Mesothelial cell of epicardium (in vitro differentiated cells): ENCODE data around the gene PAX7. TPM values are rescaled to one million over a fixed set of nuclear protein-coding genes. Genes with fewer than 3 reads are reported as not detected.

Source experiments
- DNase-seq, 2 experiments: peaks; one replicate each; pipeline ENCODE4 v3.0.0; 2021; ENCODE audit warnings: low spot score in 2 of 2; ENCODE audit not compliant: unreplicated experiment in 2 of 2
- H3K27ac Mint-ChIP-seq: 2 replicates; pipeline ENCODE4 v1.8.0; 2021; ENCODE audit warnings: mixed read lengths
- H3K27me3 Mint-ChIP-seq: 2 replicates; pipeline ENCODE4 v1.8.0; 2021; ENCODE audit warnings: low read depth, mixed read lengths
- H3K36me3 Mint-ChIP-seq: 2 replicates; pipeline ENCODE4 v1.8.0; 2021; ENCODE audit warnings: mixed read lengths
- H3K4me1 Mint-ChIP-seq: 2 replicates; pipeline ENCODE4 v1.8.0; 2021; ENCODE audit warnings: mixed read lengths
- H3K4me3 Mint-ChIP-seq: 2 replicates; pipeline ENCODE4 v1.8.0; 2021; ENCODE audit warnings: mild to moderate bottlenecking, moderate library complexity, mixed read lengths
- H3K9me3 Mint-ChIP-seq: 2 replicates; pipeline ENCODE4 v1.8.0; 2021; ENCODE audit warnings: mixed read lengths
- total RNA-seq: library from RNA; stranded (reverse); gene quantifications from 3 replicates; pipeline ENCODE4 v1.2.1, GENCODE V29; 2021
- TF ChIP-seq, protein P1 (sequence below): fragments of 200-600 bp; sonication (generic); IDR thresholded peaks from one replicate; pipeline ENCODE4 v1.5.0; 2021; ENCODE audit warnings: antibody characterized with exemption; ENCODE audit not compliant: unreplicated experiment

PAX7 gene
- total RNA-seq, 1 donor from 2014 or later: not detected

DNA sequence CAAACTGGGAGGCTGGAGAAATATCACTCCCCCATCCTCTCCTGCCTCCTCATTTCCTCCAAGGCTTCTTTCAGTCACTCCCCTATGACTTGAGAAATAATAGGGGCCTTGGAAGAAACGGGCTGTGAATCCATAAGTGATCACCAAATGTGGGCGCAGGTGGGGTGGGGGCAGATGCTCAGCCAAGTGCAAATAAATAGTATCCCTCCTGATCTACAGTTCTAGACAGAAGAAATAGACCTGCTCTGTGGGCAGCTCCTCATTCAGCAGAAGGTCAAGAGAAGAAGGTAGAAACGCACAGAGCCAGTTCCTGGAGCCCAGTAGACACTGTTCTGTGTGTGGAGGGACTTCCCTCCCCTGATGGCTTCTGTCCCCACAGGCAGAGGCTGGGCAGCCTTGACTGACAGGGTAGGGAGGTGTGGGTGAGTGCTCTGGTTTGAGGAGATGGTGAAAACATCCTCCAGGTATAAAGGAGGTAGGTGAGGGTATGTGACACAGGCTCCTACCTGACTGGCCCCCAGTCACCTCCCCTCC is 17.1 kb downstream of the PAX7 start:
- Mint-ChIP-seq H3K4me1 (peaks cover 7% of the 10 kb centered on the region), H3K36me3 (no peaks in the 10 kb centered on the region), H3K27ac (no peak overlapping the region), H3K27me3 (peaks cover 98% of the 10 kb centered on the region), H3K9me3 (no peaks in the 10 kb centered on the region), H3K4me3 (no peak overlapping the region)
- TF ChIP-seq, protein P1, sequence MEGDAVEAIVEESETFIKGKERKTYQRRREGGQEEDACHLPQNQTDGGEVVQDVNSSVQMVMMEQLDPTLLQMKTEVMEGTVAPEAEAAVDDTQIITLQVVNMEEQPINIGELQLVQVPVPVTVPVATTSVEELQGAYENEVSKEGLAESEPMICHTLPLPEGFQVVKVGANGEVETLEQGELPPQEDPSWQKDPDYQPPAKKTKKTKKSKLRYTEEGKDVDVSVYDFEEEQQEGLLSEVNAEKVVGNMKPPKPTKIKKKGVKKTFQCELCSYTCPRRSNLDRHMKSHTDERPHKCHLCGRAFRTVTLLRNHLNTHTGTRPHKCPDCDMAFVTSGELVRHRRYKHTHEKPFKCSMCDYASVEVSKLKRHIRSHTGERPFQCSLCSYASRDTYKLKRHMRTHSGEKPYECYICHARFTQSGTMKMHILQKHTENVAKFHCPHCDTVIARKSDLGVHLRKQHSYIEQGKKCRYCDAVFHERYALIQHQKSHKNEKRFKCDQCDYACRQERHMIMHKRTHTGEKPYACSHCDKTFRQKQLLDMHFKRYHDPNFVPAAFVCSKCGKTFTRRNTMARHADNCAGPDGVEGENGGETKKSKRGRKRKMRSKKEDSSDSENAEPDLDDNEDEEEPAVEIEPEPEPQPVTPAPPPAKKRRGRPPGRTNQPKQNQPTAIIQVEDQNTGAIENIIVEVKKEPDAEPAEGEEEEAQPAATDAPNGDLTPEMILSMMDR: no peak
- no peak for DNase-seq

- DNase-seq: no peak
- no peak overlapping the region for H3K4me3 Mint-ChIP-seq
- no peaks in the 10 kb centered on the region for H3K36me3 Mint-ChIP-seq
- peaks cover 98% of the 10 kb centered on the region for H3K27me3 Mint-ChIP-seq
- H3K27ac Mint-ChIP-seq: no peak overlapping the region
- H3K9me3 Mint-ChIP-seq: no peaks in the 10 kb centered on the region
- TF ChIP-seq, protein P1: no peak
- H3K4me1 Mint-ChIP-seq: peaks cover 3% of the 10 kb centered on the region
Observed at GRCh38 chr1:18649693-18650370, 19.2 kb downstream of the PAX7 start.

DNA sequence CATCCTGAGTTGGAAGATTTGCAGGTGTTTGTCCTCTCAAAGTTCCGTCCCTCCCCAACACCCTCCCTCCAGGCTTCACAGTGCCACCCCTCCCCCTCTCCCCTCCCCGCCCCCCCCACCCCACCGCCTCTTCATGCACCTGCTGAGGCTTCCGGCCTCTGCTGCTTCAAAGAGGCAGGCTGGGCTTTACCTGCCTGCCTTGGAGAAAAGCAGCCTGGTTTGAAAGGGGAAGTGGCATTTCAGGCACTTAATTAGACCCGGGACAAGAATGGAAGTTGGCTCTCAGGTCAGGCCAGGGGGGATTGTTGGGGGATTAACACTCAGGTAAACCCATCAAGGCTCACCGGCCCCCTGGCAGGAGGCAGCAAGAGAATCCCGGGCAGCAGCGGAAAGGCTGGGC is 21.1 kb downstream of the PAX7 start:
- no peak for DNase-seq
- no peak overlapping the region for H3K27ac Mint-ChIP-seq

GRCh38 chr1:18652791-18653190 is 22.1 kb downstream of the PAX7 start:
- Mint-ChIP-seq H3K9me3 (no peaks in the 10 kb centered on the region), H3K27ac (no peak overlapping the region), H3K27me3 (peaks cover 99% of the 10 kb centered on the region), H3K36me3 (no peaks in the 10 kb centered on the region), H3K4me3 (no peak overlapping the region), H3K4me1 (no peaks in the 10 kb centered on the region)
- TF ChIP-seq, protein P1: no peak
- DNase-seq: no peak

More for the DNA sequence above, 21.1 kb downstream of the PAX7 start:
- Mint-ChIP-seq H3K27me3 (peaks cover 98% of the 10 kb centered on the region), H3K4me3 (no peak overlapping the region), H3K9me3 (no peaks in the 10 kb centered on the region), H3K4me1 (no peaks in the 10 kb centered on the region), H3K36me3 (no peaks in the 10 kb centered on the region)
- TF ChIP-seq, protein P1: no peak

GRCh38 chr1:18653367-18653766 is 22.7 kb downstream of the PAX7 start:
- no peaks in the 10 kb centered on the region for H3K36me3 Mint-ChIP-seq
- no peak for DNase-seq
- H3K4me1 Mint-ChIP-seq: no peaks in the 10 kb centered on the region
- H3K9me3 Mint-ChIP-seq: no peaks in the 10 kb centered on the region
- TF ChIP-seq, protein P1: no peak
- no peak overlapping the region for H3K4me3 Mint-ChIP-seq
- H3K27ac Mint-ChIP-seq: no peak overlapping the region
- peaks cover 99% of the 10 kb centered on the region for H3K27me3 Mint-ChIP-seq
